T1000 (cell line): ENCODE measurements around the gene NOX4.
A peak's percentile ranks its signal among the peaks of the same experiment; 100 is the strongest.

Source experiments
- DNase-seq: peaks from one replicate; lab custom pipeline; 2025; ENCODE audit warnings: mixed read lengths; lab: John Stamatoyannopoulos, UW

NOX4 gene

GRCh38 chr11:89490981-89491690 is at the start of gene NOX4:
Gene NOX4, minus strand, starts transcription at chr11:89491375. Its CDS starts 129 bp downstream, at chr11:89491246.
- DNase-seq: no peak

- no peak for DNase-seq
Measured at GRCh38 chr11:89540826-89541225, 49.7 kb upstream of the NOX4 start.

- no peak for DNase-seq
Measured at GRCh38 chr11:89537936-89538335, 46.8 kb upstream of the NOX4 start.

- no peak for DNase-seq
Measured at GRCh38 chr11:89536926-89537325, 45.8 kb upstream of the NOX4 start.

GRCh38 chr11:89535221-89535620 is 44.0 kb upstream of the NOX4 start:
- DNase-seq: no peak

- DNase-seq: no peak
Measured at GRCh38 chr11:89529626-89530380, 38.6 kb upstream of the NOX4 start.

GRCh38 chr11:89521792-89522191 is 30.6 kb upstream of the NOX4 start:
- DNase-seq: no peak

GRCh38 chr11:89521294-89521693 is 30.1 kb upstream of the NOX4 start:
- no peak for DNase-seq

GRCh38 chr11:89516496-89516895 is 25.3 kb upstream of the NOX4 start:
- DNase-seq: no peak

GRCh38 chr11:89508544-89508943 is 17.4 kb upstream of the NOX4 start:
- no peak for DNase-seq

GRCh38 chr11:89504270-89504669 is 13.1 kb upstream of the NOX4 start:
- no peak for DNase-seq

GRCh38 chr11:89503422-89503821 is 12.2 kb upstream of the NOX4 start:
- DNase-seq: no peak

GRCh38 chr11:89502301-89502700 is 11.1 kb upstream of the NOX4 start:
- DNase-seq: no peak

- DNase-seq: no peak
Measured at GRCh38 chr11:89500336-89500735, 9.2 kb upstream of the NOX4 start.

- DNase-seq: no peak
Measured at GRCh38 chr11:89498845-89499448, 7.8 kb upstream of the NOX4 start.

- peak; percentile 14 for DNase-seq
Measured at GRCh38 chr11:89495951-89496350, 4.8 kb upstream of the NOX4 start.

- no peak for DNase-seq
Measured at GRCh38 chr11:89493431-89493830, 2.3 kb upstream of the NOX4 start.

- no peak for DNase-seq
Measured at GRCh38 chr11:89490602-89490980, 584 bp downstream of the NOX4 start.

GRCh38 chr11:89489930-89490329 is 1.2 kb downstream of the NOX4 start:
- no peak for DNase-seq

GRCh38 chr11:89487016-89487415 is 4.2 kb downstream of the NOX4 start:
- DNase-seq: no peak

- DNase-seq: no peak
Measured at GRCh38 chr11:89484896-89485295, 6.3 kb downstream of the NOX4 start.

- DNase-seq: no peak
Measured at GRCh38 chr11:89477175-89477574, 14.0 kb downstream of the NOX4 start.

- DNase-seq: no peak
Measured at GRCh38 chr11:89463266-89463780, 27.9 kb downstream of the NOX4 start.
